Ishikawa (cell line): ENCODE measurements around the gene IL10RB.

Source experiments
- CEBPB ChIP-seq: IDR thresholded peaks from 2 replicates; pipeline ENCODE4 v1.6.1; 2012
- EP300 ChIP-seq: IDR thresholded peaks from 2 replicates; pipeline ENCODE4 v1.6.1; 2012; ENCODE audit warnings: borderline replicate concordance
- NFIC ChIP-seq: IDR thresholded peaks from 2 replicates; pipeline ENCODE4 v1.6.1; 2012
- RAD21 ChIP-seq: IDR thresholded peaks from 2 replicates; pipeline ENCODE4 v1.6.1; 2012; ENCODE audit warnings: low read depth
- TAF1 ChIP-seq: IDR thresholded peaks from 2 replicates; pipeline ENCODE4 v1.6.1; 2012; ENCODE audit warnings: low read depth, mild to moderate bottlenecking
- TCF12 ChIP-seq: IDR thresholded peaks from 2 replicates; pipeline ENCODE4 v1.6.1; 2012; ENCODE audit warnings: low read depth
- TEAD4 ChIP-seq: IDR thresholded peaks from 2 replicates; pipeline ENCODE4 v1.6.1; 2012
- TF ChIP-seq, protein P1 (sequence below): IDR thresholded peaks from 2 replicates; pipeline ENCODE4 v1.6.1; 2012; ENCODE audit warnings: low read depth, mild to moderate bottlenecking
- TF ChIP-seq, protein P2 (sequence below): IDR thresholded peaks from 2 replicates; pipeline ENCODE4 v1.6.1; 2012

DNA sequence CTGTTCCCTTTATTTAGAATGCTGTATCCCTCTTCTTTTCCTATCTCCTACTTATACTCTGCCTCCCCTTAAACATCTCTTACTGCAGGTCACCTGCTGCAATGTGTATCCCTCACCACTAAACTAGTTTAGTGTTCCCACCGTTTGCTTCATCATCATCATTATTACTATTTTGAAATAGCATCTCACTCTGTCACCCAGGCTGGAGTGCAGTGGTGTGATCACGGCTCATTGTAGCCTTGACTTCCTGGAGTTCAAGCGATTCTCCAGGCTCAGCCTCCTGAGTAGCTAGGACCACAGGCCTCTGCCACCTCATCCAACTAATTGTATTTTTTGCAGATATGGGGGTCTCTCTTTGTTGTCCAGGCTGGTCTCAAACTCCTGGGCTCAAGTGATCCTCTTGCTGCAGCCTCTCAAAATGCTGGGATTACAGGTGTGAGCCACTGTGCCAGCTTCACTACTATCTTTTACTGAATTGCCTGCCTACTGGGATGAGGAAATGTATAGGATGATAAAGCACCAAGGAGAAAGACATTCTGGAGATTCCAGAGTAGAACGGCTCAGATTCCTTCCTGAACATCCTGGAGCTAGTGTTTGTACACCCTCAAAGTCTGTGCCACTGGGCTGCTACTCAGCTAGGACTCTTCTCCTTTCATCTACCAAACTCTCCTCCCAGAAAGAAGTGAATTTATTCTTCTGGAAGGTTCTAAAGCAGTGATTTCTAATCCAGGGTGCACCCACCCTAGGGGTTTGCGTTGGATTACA, 50.0 kb downstream of the IL10RB start:
- TF ChIP-seq CEBPB (no peak), EP300 (no peak), TAF1 (no peak), NFIC (no peak), TCF12 (no peak), TEAD4 (no peak), RAD21 (no peak)
- TF ChIP-seq, protein P1, sequence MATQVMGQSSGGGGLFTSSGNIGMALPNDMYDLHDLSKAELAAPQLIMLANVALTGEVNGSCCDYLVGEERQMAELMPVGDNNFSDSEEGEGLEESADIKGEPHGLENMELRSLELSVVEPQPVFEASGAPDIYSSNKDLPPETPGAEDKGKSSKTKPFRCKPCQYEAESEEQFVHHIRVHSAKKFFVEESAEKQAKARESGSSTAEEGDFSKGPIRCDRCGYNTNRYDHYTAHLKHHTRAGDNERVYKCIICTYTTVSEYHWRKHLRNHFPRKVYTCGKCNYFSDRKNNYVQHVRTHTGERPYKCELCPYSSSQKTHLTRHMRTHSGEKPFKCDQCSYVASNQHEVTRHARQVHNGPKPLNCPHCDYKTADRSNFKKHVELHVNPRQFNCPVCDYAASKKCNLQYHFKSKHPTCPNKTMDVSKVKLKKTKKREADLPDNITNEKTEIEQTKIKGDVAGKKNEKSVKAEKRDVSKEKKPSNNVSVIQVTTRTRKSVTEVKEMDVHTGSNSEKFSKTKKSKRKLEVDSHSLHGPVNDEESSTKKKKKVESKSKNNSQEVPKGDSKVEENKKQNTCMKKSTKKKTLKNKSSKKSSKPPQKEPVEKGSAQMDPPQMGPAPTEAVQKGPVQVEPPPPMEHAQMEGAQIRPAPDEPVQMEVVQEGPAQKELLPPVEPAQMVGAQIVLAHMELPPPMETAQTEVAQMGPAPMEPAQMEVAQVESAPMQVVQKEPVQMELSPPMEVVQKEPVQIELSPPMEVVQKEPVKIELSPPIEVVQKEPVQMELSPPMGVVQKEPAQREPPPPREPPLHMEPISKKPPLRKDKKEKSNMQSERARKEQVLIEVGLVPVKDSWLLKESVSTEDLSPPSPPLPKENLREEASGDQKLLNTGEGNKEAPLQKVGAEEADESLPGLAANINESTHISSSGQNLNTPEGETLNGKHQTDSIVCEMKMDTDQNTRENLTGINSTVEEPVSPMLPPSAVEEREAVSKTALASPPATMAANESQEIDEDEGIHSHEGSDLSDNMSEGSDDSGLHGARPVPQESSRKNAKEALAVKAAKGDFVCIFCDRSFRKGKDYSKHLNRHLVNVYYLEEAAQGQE, result no peak
- TF ChIP-seq, protein P2, sequence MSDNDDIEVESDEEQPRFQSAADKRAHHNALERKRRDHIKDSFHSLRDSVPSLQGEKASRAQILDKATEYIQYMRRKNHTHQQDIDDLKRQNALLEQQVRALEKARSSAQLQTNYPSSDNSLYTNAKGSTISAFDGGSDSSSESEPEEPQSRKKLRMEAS, result no peak
